HepG2 (cell line): ENCODE measurements around the gene GLG1. TPM values are rescaled to one million over a fixed set of nuclear protein-coding genes. Genes with fewer than 3 reads are reported as not detected.

ENCODE experiments used
- ATF7 ChIP-seq, 2 experiments: fragments of 450-650 bp in 1 of 2; sonication (generic) in 1 of 2; formaldehyde crosslinking in 1 of 2; IDR thresholded peaks; 2 replicates each; pipeline versions ENCODE4 v1.4.0 to v1.6.1; 2016 to 2020; ENCODE audit warnings: antibody characterized with exemption in 1 of 2, mild to moderate bottlenecking in 1 of 2, missing genetic modification reagents in 1 of 2
- BCL3 ChIP-seq: sonication (generic); formaldehyde crosslinking; IDR thresholded peaks from 2 replicates; pipeline ENCODE4 v1.5.1; 2020; ENCODE audit warnings: mild to moderate bottlenecking, missing genetic modification reagents, moderate library complexity
- GATA4 ChIP-seq: sonication (generic); IDR thresholded peaks from 2 replicates; pipeline ENCODE4 v1.6.1; 2016; ENCODE audit warnings: antibody characterized with exemption, low read depth, borderline replicate concordance
- HCFC1 ChIP-seq: fragments of 150-350 bp; IDR thresholded peaks from 2 replicates; pipeline ENCODE4 v1.6.1; 2014; ENCODE audit warnings: low read depth, low read length
- HDAC2 ChIP-seq: sonication (generic); formaldehyde crosslinking; IDR thresholded peaks from 2 replicates; pipeline ENCODE4 v1.4.0; 2020; ENCODE audit warnings: missing genetic modification reagents
- HNRNPL ChIP-seq: fragments of 200-400 bp; formaldehyde crosslinking; IDR thresholded peaks from 2 replicates; pipeline ENCODE4 v1.6.1; 2017; ENCODE audit warnings: mild to moderate bottlenecking, low read depth, low read length
- NFE2L1 ChIP-seq: sonication (generic); formaldehyde crosslinking; IDR thresholded peaks from 2 replicates; pipeline ENCODE4 v1.4.0; 2020; ENCODE audit warnings: missing genetic modification reagents, mild to moderate bottlenecking, borderline replicate concordance
- SMC3 ChIP-seq: IDR thresholded peaks from 2 replicates; pipeline ENCODE4 v1.6.1; 2011; ENCODE audit warnings: low read length, improper control_type of control experiment
- SRSF4 ChIP-seq: fragments of 200-400 bp; formaldehyde crosslinking; IDR thresholded peaks from one replicate; pipeline ENCODE4 v1.6.1; 2018; ENCODE audit warnings: mild to moderate bottlenecking, low read depth, low read length, moderate library complexity; ENCODE audit not compliant: poor library complexity, severe bottlenecking
- USF2 ChIP-seq, 2 experiments: sonication (generic) in 1 of 2; formaldehyde crosslinking in 1 of 2; IDR thresholded peaks; 2 replicates each; pipeline versions ENCODE4 v1.5.1 to v1.6.1; 2011 to 2020; ENCODE audit warnings: borderline replicate concordance in 1 of 2, low read depth in 1 of 2, low read length in 1 of 2, mild to moderate bottlenecking in 1 of 2, missing genetic modification reagents in 1 of 2, moderate library complexity in 1 of 2
- ZHX2 ChIP-seq, 2 experiments: sonication (generic) in 1 of 2; formaldehyde crosslinking in 1 of 2; IDR thresholded peaks; 2 replicates each; pipeline versions ENCODE4 v1.6.1 to v1.9.0; 2014 to 2022; ENCODE audit warnings: antibody characterized with exemption in 1 of 2, borderline replicate concordance in 1 of 2, inconsistent platforms in 1 of 2, low read depth in 1 of 2, missing genetic modification reagents in 1 of 2
- ZNF180 ChIP-seq: sonication (generic); formaldehyde crosslinking; IDR thresholded peaks from 2 replicates; pipeline ENCODE4 v1.4.0; 2020; ENCODE audit warnings: low read depth, missing genetic modification reagents, borderline replicate concordance
- ZNF256 ChIP-seq: sonication (generic); formaldehyde crosslinking; conservative IDR thresholded peaks from 2 replicates; pipeline ENCODE4 v1.4.0; 2020; ENCODE audit warnings: missing genetic modification reagents
- ZNF329 ChIP-seq: sonication (generic); formaldehyde crosslinking; IDR thresholded peaks from 2 replicates; pipeline ENCODE4 v1.9.0; 2021; ENCODE audit warnings: low read depth, mild to moderate bottlenecking, missing genetic modification reagents
- ZNF615 ChIP-seq: sonication (generic); formaldehyde crosslinking; IDR thresholded peaks from 2 replicates; pipeline ENCODE4 v1.5.0; 2020; ENCODE audit warnings: mild to moderate bottlenecking, missing genetic modification reagents, borderline replicate concordance
- ZNF660 ChIP-seq: sonication (generic); formaldehyde crosslinking; IDR thresholded peaks from 2 replicates; pipeline ENCODE4 v1.5.1; 2020; ENCODE audit warnings: mild to moderate bottlenecking, low read depth, missing genetic modification reagents, borderline replicate concordance
- ZNF792 ChIP-seq: IDR thresholded peaks from 2 replicates; pipeline ENCODE4 v1.6.1; 2016
- ZSCAN9 ChIP-seq: IDR thresholded peaks from 2 replicates; pipeline ENCODE4 v1.6.1; 2016; ENCODE audit warnings: borderline replicate concordance
- polyA plus RNA-seq, 8 experiments: library from polyadenylated mRNA; depleted of rRNA in 3 of 8; stranded (reverse) in 7 of 8; unstranded in 1 of 8; fragments of >200 nt; fragmentation: Illumina TruSeq in 4 of 8; extraction: Trizol in 4 of 8; gene quantifications; 2 replicates each; pipeline versions ENCODE4 v1.2.1 to v1.2.3, GENCODE V29; 2011 to 2016; ENCODE audit warnings: low read depth in 4 of 8, missing spikeins in 1 of 8, mixed read lengths in 1 of 8; ENCODE audit not compliant: insufficient read depth in 1 of 8
- total RNA-seq, 5 experiments: library from RNA; depleted of rRNA; stranded (reverse); fragments of >200 nt; fragmentation: Illumina TruSeq; extraction: Trizol; gene quantifications; 2 replicates each; pipeline ENCODE4 v1.2.3, GENCODE V29; 2016; ENCODE audit warnings: low read depth in 1 of 5

The GLG1 gene
- total and polyA plus RNA-seq, 2 of the 13 experiments (the other 11 are each of a cell fraction or from before 2014, with no cell fraction given): 87.7 to 141 TPM

GRCh38 chr16:74606521-74607309 is at the start of gene GLG1 (continued):
- peak; percentile 85 for TF ChIP-seq BCL3 (CRISPR knock-in tag)
- TF ChIP-seq NFE2L1: 0 out of 2 replicates have a peak, but pooled peaks have one; percentile 52
- peak; percentile 95; the same call in 1 of the 2 replicates for TF ChIP-seq ZNF256 (CRISPR knock-in tag)
- peak; percentile 48; the same call in 1 of the 2 replicates for TF ChIP-seq ZHX2 (IDR thresholded peaks at IDR 0.05; ENCODE audit: low read depth)
- TF ChIP-seq ZHX2 (CRISPR knock-in tag; IDR thresholded peaks at IDR 0.05; ENCODE audit: borderline replicate concordance): peak; percentile 93
- no peak; the same call in 1 of the 2 replicates for TF ChIP-seq ZNF660
- 0 out of 2 replicates have a peak, but pooled peaks have one; percentile 21 for TF ChIP-seq ZNF792 (CRISPR knock-in tag)
- no peak for TF ChIP-seq SMC3
- TF ChIP-seq GATA4: peak; percentile 86
- TF ChIP-seq HCFC1: peak; percentile 6; the same call in 1 of the 2 replicates
- peak; percentile 90; the same call in 1 of the 2 replicates for TF ChIP-seq ZSCAN9 (CRISPR knock-in tag)
- TF ChIP-seq ZNF180: peak; percentile 88; the same call in 1 of the 2 replicates
- no peak for TF ChIP-seq ATF7 (IDR thresholded peaks at IDR 0.05)
- TF ChIP-seq ATF7 (CRISPR knock-in tag; IDR thresholded peaks at IDR 0.05): 0 out of 2 replicates have a peak, but pooled peaks have one; percentile 69
- no peak for TF ChIP-seq ZNF615
- no peak for TF ChIP-seq USF2 (IDR thresholded peaks at IDR 0.05; ENCODE audit: low read depth, low read length)
- no peak; the same call in 1 of the 2 replicates for TF ChIP-seq USF2 (CRISPR knock-in tag; IDR thresholded peaks at IDR 0.05; ENCODE audit: borderline replicate concordance)
- no peak for TF ChIP-seq ZNF329 (CRISPR knock-in tag)
- TF ChIP-seq HDAC2 (CRISPR knock-in tag): peak; percentile 29; the same call in 1 of the 2 replicates
- TF ChIP-seq HNRNPL: 0 out of 2 replicates have a peak, but pooled peaks have one; percentile 14
- no peak for TF ChIP-seq SRSF4
